ENCODE results near the gene TNNI3K. TPM values are rescaled to one million over a fixed set of nuclear protein-coding genes. Genes with fewer than 3 reads are reported as not detected.

TNNI3K gene
- total and polyA plus RNA-seq, 10 of the 15 experiments (the other 5 are each of a cell fraction or from before 2014, with no cell fraction given), result 0.14 to 1.6 (median 0.44) TPM; not detected in 4

GRCh38 chr1:74513411-74514300, 278.5 kb downstream of the TNNI3K start:
- Histone ChIP-seq H3K36me3 (ENCODE audit: control insufficient read depth in 2 of 2, insufficient read depth in 2 of 2, low read length in 1 of 2) (no peaks in the 10 kb centered on the region), H3K27ac (ENCODE audit: control insufficient read depth, insufficient read depth) (no peak overlapping the region), H3K9ac (ENCODE audit: control insufficient read depth, insufficient read depth, low read length) (no peak overlapping the region), H3K79me2 (ENCODE audit: control insufficient read depth, insufficient read depth, low read length) (no peaks in the 10 kb centered on the region), H3K4me1 (ENCODE audit: control insufficient read depth, insufficient read depth, low read length) (no peaks in the 10 kb centered on the region), H2AFZ (ENCODE audit: control insufficient read depth, low read depth, low read length) (no peak overlapping the region), H3K4me2 (ENCODE audit: control insufficient read depth, insufficient read depth) (no peak overlapping the region), H3K9me3 (replicated peaks; ENCODE audit: control insufficient read depth, insufficient read depth, low read length) (no peaks in the 10 kb centered on the region), H4K20me1 (ENCODE audit: control insufficient read depth, insufficient read depth) (no peaks in the 10 kb centered on the region), H3K27me3 (replicated peaks in 1 of 2; ENCODE audit: control insufficient read depth in 2 of 2, insufficient read depth in 2 of 2, low read length in 1 of 2) (peaks cover 0 to 8% of the 10 kb centered on the region in 2 experiments; a peak in 1 of 4 replicates), H3K4me3 (no peak overlapping the region)
- ChIA-PET CTCF (interaction anchor here (1.1 to 1.6 kb wide), 2 partner anchors 177 to 258 kb away, joined by 3 read pairs; no protein-coding TSS in a partner anchor), SMC1A (ENCODE audit: uncharacterized antibody, unreplicated experiment) (interaction anchor here (1.1 kb wide), 1 partner anchor 11 kb away, joined by 4 read pairs; no protein-coding TSS in a partner anchor), POLR2A (no interaction called here), RAD21 (ENCODE audit: unreplicated experiment) (no interaction called here)
- FAIRE-seq, result no peak
- intact Hi-C loops (cut with micrococcal nuclease; ENCODE audit: unreplicated experiment) (no loop called here), in situ Hi-C loops (cut with MboI) (no loop called here)
- ATAC-seq, result no peak
- no peak for DNase-seq (ENCODE audit: low read depth, low spot score)
- no TSS peak for BruUV-seq (replicated peaks)
- no peak for TF ChIP-seq TBL1XR1 (IDR thresholded peaks at IDR 0.05; ENCODE audit: low read depth, low read length)
- TF ChIP-seq NFYA (IDR thresholded peaks at IDR 0.05; ENCODE audit: borderline replicate concordance, low read depth, low read length), result no peak
- TF ChIP-seq GATAD2B (conservative IDR thresholded peaks at IDR 0.05; ENCODE audit: low read depth), result no peak
- TF ChIP-seq IRF5 (IDR thresholded peaks at IDR 0.05; ENCODE audit: borderline replicate concordance), result no peak
- TF ChIP-seq BCLAF1 (IDR thresholded peaks at IDR 0.05), result no peak
- no peak for TF ChIP-seq RELB (IDR thresholded peaks at IDR 0.05; ENCODE audit: low read depth)
- TF ChIP-seq SIX5 (IDR thresholded peaks at IDR 0.05; ENCODE audit: low read depth, low read length, severe bottlenecking), result no peak
- no peak for TF ChIP-seq KLF5 (IDR thresholded peaks at IDR 0.05; ENCODE audit: partially characterized antibody)
- TF ChIP-seq ZZZ3 (IDR thresholded peaks at IDR 0.05; ENCODE audit: control insufficient read depth, insufficient read length, low read depth), result no peak
- no peak for TF ChIP-seq EZH2 (IDR thresholded peaks at IDR 0.05; ENCODE audit: borderline replicate concordance, control insufficient read depth, low read depth, low read length)
- no peak for TF ChIP-seq CEBPB (IDR thresholded peaks at IDR 0.05; ENCODE audit: borderline replicate concordance in 1 of 2, low read depth in 2 of 2, low read length in 2 of 2)
- no peak for TF ChIP-seq CHD1 (IDR thresholded peaks at IDR 0.05; ENCODE audit: low read depth, low read length)
- no peak for TF ChIP-seq POLR2AphosphoS2 (IDR thresholded peaks at IDR 0.05; ENCODE audit: low read depth, low read length)
- no peak for TF ChIP-seq PAX5 (IDR thresholded peaks at IDR 0.05; ENCODE audit: borderline replicate concordance, low read depth, low read length)
- WGBS (ENCODE audit: insufficient coverage, insufficient replicate concordance, low lambda C conversion rate, missing lambda C conversion rate), result 36% methylated on average over 8 of the region's 8 CpGs

All from GM12878 (cell line).